Astrocyte (in vitro differentiated cells and primary cell): Measurements from ENCODE around the gene DLL4.

Experiments used
- EZH2 ChIP-seq: IDR thresholded peaks from 2 replicates; pipeline ENCODE4 v1.6.1; 2012; ENCODE audit warnings: mild to moderate bottlenecking, low read length, inconsistent platforms; ENCODE audit not compliant: insufficient read depth
- TF ChIP-seq, protein P1 (sequence below): IDR thresholded peaks from 2 replicates; pipeline ENCODE4 v1.5.1; 2011; ENCODE audit warnings: low read depth, mild to moderate bottlenecking, inconsistent platforms, low read length, moderate library complexity; ENCODE audit not compliant: insufficient read depth

DNA sequence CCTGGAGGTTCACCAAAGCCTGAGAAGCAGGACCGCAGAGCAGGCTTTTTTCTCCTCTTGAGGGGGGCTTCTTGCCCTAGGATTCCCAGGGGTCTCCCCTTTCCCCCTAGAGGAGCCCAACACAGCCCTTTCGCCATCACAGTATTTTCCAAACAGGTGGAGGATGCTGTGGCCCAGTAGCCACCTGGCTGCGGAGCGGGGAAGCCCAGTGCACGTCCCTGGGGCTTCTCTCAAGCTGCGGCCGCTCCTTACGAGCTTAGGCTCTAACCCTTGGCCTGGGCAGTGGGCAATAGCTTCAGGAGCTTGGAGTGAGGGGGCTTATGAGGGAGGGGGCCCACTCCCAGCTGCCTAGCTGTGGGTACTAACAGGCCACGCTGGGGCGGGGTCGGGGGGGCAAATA, 11.6 kb upstream of the DLL4 start:
- TF ChIP-seq, protein P1, sequence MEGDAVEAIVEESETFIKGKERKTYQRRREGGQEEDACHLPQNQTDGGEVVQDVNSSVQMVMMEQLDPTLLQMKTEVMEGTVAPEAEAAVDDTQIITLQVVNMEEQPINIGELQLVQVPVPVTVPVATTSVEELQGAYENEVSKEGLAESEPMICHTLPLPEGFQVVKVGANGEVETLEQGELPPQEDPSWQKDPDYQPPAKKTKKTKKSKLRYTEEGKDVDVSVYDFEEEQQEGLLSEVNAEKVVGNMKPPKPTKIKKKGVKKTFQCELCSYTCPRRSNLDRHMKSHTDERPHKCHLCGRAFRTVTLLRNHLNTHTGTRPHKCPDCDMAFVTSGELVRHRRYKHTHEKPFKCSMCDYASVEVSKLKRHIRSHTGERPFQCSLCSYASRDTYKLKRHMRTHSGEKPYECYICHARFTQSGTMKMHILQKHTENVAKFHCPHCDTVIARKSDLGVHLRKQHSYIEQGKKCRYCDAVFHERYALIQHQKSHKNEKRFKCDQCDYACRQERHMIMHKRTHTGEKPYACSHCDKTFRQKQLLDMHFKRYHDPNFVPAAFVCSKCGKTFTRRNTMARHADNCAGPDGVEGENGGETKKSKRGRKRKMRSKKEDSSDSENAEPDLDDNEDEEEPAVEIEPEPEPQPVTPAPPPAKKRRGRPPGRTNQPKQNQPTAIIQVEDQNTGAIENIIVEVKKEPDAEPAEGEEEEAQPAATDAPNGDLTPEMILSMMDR = no peak
- no peak for TF ChIP-seq EZH2
